Ovary (tissue), 9 donors: Measurements from ENCODE around the gene HRAS. TPM values are rescaled to one million over a fixed set of nuclear protein-coding genes. Genes with fewer than 3 reads are reported as not detected.
A peak's percentile ranks its signal among the peaks of the same experiment; 100 is the strongest.

Experiments
- DNase-seq, 5 donors: peaks; one replicate each; pipeline ENCODE4 v3.0.0-alpha.2; 2019 to 2020
- H3K27ac ChIP-seq, 2 donors: fragments of 200-600 bp; one replicate each; pipeline versions ENCODE4 v1.5.1 to v1.8.0; 2019 to 2022
- H3K27me3 ChIP-seq: fragments of 200-600 bp; one replicate; pipeline ENCODE4 v1.8.0; 2022
- H3K36me3 ChIP-seq: fragments of 200-600 bp; sonication (generic); one replicate; pipeline ENCODE4 v1.5.1; 2019
- H3K4me1 ChIP-seq: one replicate; pipeline ENCODE4 v1.8.1; 2013; ENCODE audit warnings: mild to moderate bottlenecking, moderate library complexity; ENCODE audit not compliant: insufficient read depth
- H3K4me3 ChIP-seq: fragments of 200-600 bp; sonication (generic); one replicate; pipeline ENCODE4 v1.5.1; 2017
- H3K9me3 ChIP-seq, 2 donors: fragments of 200-600 bp in 1 of 2; sonication (generic) in 1 of 2; one replicate each; pipeline versions ENCODE4 v1.5.1 to v1.8.1; 2013 to 2019; ENCODE audit warnings: mild to moderate bottlenecking in 1 of 2, moderate library complexity in 1 of 2
- EP300 ChIP-seq: sonication (generic); formaldehyde crosslinking; IDR thresholded peaks from one replicate; pipeline ENCODE4 v1.6.1; 2017; ENCODE audit warnings: antibody characterized with exemption
- POLR2A ChIP-seq: fragments of 450-650 bp; IDR thresholded peaks from one replicate; pipeline ENCODE4 v1.6.1; 2017; ENCODE audit warnings: antibody characterized with exemption, mild to moderate bottlenecking, moderate library complexity
- WGBS, 3 donors: extraction: QIAGEN DNeasy Blood & Tissue Kit in 1 of 3; methylation state at CpG; one replicate each; pipeline versions ENCODE4 v1.1.5 to v1.1.7; 2013 to 2017; 5-methylcytosine and 5-hydroxymethylcytosine counted together
- intact Hi-C, 4 donors: fragments of 100-400 bp; cut with DNase I; formaldehyde crosslinking; loops; one replicate each; pipeline versions ENCODE4 v1.11.0 to v1.15.1; 2022 to 2023
- polyA plus RNA-seq, 2 donors: library from polyadenylated mRNA; stranded (reverse); fragments of 200-250 nt in 1 of 2; fragments of 350-450 nt in 1 of 2; fragmentation: Illumina TruSeq in 1 of 2; extraction: RNeasy Lipid Tissue Mini Kit (QIAGEN cat#74804) in 1 of 2; gene quantifications; one replicate each; pipeline ENCODE4 v1.2.3, GENCODE V29; 2013 to 2014
- total RNA-seq, 7 donors: library from RNA; depleted of rRNA in 2 of 7; stranded (reverse); fragments of >200 nt in 2 of 7; fragmentation: NEBNext Ultra II Directional in 3 of 7; extraction: Animal tissue kit (Norgen Biotek cat#: 25700) in 3 of 7; gene quantifications; one replicate each; pipeline versions ENCODE4 v1.1.0 to v1.2.4, GENCODE V29; 2016 to 2023
- TF ChIP-seq, protein P1 (sequence below), 3 donors: fragments of 450-650 bp in 2 of 3; fragments of 200-600 bp in 1 of 3; IDR thresholded peaks; one replicate each; pipeline versions ENCODE4 v1.5.1 to v1.8.0; 2016 to 2022; ENCODE audit warnings: antibody characterized with exemption in 3 of 3, mild to moderate bottlenecking in 1 of 3
- donor health status: DM: no; HTN: no; CAD: no; lungs with moderate emphysema.
- donor health status: DM: no; HTN: no; CAD: no.
- donor health status: Bipolar disorder and iron deficiency.
- donor health status: DM: yes; HTN: yes; CAD: no.
- donor health status: DM: no; HTN: no; CAD: no.
- donor health status: DM: yes; HTN: yes; CAD: no.

HRAS gene
- total and polyA plus RNA-seq, 9 donors: 4.3 to 49.6 (median 36.3) TPM

GRCh38 chr11:508956-509355 lies 26.4 kb downstream of the HRAS start:
- Histone ChIP-seq H3K4me1 (peaks cover 9% of the 10 kb centered on the region), H3K27me3 (no peaks in the 10 kb centered on the region), H3K4me3 (no peak overlapping the region), H3K9me3 (no peaks in the 10 kb centered on the region), H3K36me3 (no peaks in the 10 kb centered on the region), H3K27ac (no peak overlapping the region)
- TF ChIP-seq POLR2A (no peak), EP300 (no peak)
- intact Hi-C loops: loop anchor here in 1 of 4 donors (10.0 kb wide), 1 partner anchor 54 kb away; the partner anchor contains the start of gene PTDSS2
- peak in 4 of 5 donors; percentile 23 to 61 (median 50) for DNase-seq
- WGBS, 3 donors: 87 to 91% (median 90%) methylated on average over 5 of the region's 5 CpGs

DNA sequence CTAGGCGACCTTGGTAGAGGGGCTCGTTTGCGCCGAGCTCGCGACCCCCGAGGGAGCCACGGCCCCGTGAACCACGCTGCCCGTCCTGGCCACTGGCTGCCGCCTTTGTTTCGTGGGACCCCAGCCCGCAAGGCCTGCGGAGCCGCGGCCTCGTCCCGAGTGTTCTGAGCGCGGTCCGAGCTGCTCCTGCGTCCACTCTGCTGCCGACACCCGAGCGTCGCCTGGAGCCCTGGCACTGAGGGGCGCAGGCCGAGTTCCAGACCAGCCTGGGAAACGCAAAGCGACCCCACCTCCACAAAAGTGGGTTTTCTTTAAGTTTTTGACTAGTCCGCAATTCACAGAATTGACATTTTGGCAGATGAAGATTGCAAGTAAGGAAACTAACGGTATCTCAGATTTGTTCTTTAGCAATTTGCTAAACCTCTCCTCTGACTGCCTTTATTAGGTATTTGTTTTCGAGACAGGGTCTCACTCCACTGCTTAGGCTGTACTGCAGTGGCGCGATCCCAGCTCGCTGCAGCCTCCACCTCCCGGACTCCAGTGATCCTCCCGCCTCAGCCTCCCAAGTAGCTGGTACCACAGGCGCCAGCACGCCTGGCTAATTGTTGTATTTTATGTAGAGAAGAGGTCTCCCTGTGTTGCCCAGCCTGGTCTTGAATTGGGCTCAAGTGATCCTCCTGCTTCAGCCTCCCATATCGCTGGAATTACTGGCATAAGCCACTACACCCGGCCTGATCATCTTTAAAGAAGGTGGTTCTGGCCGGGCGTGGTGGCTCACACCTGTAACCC lies 27.5 kb downstream of the HRAS start:
- Histone ChIP-seq H3K4me1 (peaks cover 14% of the 10 kb centered on the region), H3K4me3 (peak overlapping the region; percentile 94), H3K9me3 (no peaks in the 10 kb centered on the region), H3K36me3 (no peaks in the 10 kb centered on the region), H3K27me3 (no peaks in the 10 kb centered on the region), H3K27ac (peak overlapping the region; percentile 7 to 98)
- TF ChIP-seq POLR2A: no peak
- TF ChIP-seq, protein P1, sequence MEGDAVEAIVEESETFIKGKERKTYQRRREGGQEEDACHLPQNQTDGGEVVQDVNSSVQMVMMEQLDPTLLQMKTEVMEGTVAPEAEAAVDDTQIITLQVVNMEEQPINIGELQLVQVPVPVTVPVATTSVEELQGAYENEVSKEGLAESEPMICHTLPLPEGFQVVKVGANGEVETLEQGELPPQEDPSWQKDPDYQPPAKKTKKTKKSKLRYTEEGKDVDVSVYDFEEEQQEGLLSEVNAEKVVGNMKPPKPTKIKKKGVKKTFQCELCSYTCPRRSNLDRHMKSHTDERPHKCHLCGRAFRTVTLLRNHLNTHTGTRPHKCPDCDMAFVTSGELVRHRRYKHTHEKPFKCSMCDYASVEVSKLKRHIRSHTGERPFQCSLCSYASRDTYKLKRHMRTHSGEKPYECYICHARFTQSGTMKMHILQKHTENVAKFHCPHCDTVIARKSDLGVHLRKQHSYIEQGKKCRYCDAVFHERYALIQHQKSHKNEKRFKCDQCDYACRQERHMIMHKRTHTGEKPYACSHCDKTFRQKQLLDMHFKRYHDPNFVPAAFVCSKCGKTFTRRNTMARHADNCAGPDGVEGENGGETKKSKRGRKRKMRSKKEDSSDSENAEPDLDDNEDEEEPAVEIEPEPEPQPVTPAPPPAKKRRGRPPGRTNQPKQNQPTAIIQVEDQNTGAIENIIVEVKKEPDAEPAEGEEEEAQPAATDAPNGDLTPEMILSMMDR (IDR thresholded peaks at IDR 0.05): no peak
- TF ChIP-seq EP300: no peak
- intact Hi-C loops: loop anchor here in 1 of 4 donors (10.0 kb wide), 1 partner anchor 53 kb away; the partner anchor contains the start of gene PTDSS2
- 27 to 30% (median 29%) methylated on average over 44 to 45 of the region's 45 CpGs for WGBS, 3 donors
- peak in 4 of 5 donors; percentile 31 to 59 (median 52) for DNase-seq

DNA sequence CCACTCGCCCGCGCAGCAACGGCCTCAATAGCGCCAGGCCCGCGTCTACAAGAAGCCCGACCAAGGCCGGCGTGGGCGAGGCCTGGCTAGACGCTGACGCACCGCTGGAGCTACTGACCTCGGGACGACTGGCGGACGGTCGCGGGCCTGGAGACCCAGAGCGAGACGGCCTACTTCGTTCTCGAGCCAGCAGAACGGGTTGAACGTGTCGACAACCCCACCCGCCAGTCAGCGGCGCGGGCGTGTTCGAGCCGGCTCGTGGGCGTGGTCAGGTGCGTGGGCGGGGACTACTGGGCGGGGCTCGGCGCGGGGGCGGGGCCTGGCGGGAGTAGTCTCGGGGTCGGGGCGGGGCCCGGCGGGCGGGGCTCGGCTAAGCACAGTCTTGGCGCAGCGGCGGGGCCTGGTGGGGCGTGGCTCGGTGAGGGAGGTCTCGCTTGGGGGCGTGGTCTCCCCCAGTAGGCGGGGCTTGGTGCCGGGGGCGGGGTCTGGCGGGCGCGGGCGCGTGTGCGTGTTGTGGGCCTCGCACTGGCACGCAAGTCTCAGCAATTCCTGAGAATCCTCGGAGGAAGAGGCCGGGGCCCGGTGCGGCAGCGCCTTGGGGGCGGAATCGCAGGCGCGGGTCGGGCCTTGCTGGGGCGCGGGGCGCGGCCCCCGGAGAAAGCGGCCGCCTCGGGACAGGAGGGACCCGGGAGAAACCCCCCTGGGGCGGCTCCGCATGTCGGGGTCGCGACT lies 28.2 kb downstream of the HRAS start, which contains the start of gene RNH1:
RNH1 (minus strand) TSS at position 248 of the 732 bp plus-strand sequence. CDS start 5,080 bp downstream, outside the sequence.
- H3K4me1 ChIP-seq: peaks cover 14% of the 10 kb centered on the region
- H3K4me3 ChIP-seq: peak within 1 kb of the TSS; percentile 94
- TF ChIP-seq, protein P1 (IDR thresholded peaks at IDR 0.05): no peak
- TF ChIP-seq POLR2A: peak; percentile 77
- H3K36me3 ChIP-seq: no peaks in the 10 kb centered on the region
- intact Hi-C loops: loop anchor here in 1 of 4 donors (10.0 kb wide), 1 partner anchor 52 kb away; the partner anchor contains the start of gene PTDSS2
- no peaks in the 10 kb centered on the region for H3K9me3 ChIP-seq
- no peaks in the 10 kb centered on the region for H3K27me3 ChIP-seq
- DNase-seq: peak; percentile 99 to 100 (median 99)
- 0 to 1% (median 0%) methylated on average over 54 to 93 of the region's 93 CpGs for WGBS, 3 donors
- peak within 1 kb of the TSS; percentile 77 to 98 for H3K27ac ChIP-seq

GRCh38 chr11:506238-506994 lies 29.0 kb downstream of the HRAS start:
- Histone ChIP-seq H3K27ac (peak overlapping the region; percentile 77 to 98), H3K9me3 (no peaks in the 10 kb centered on the region), H3K4me1 (peaks cover 14% of the 10 kb centered on the region), H3K27me3 (no peaks in the 10 kb centered on the region), H3K4me3 (peak overlapping the region; percentile 94), H3K36me3 (no peaks in the 10 kb centered on the region)
- TF ChIP-seq, protein P1 (IDR thresholded peaks at IDR 0.05): peak in 2 of 3 donors; percentile 37 to 38
- TF ChIP-seq EP300: peak; percentile 13
- TF ChIP-seq POLR2A: peak; percentile 68
- intact Hi-C loops: loop anchor here in 1 of 4 donors (10.0 kb wide), 1 partner anchor 52 kb away; the partner anchor contains the start of gene PTDSS2
- peak; percentile 98 to 99 (median 99) for DNase-seq
- 0 to 1% (median 0%) methylated on average over 64 to 71 of the region's 71 CpGs for WGBS, 3 donors
